ENCODE results near the gene PACSIN3.

GRCh38 chr11:47222696-47223095 lies 36.5 kb upstream of the PACSIN3 start:
- TF ChIP-seq CTCF (IDR thresholded peaks at IDR 0.05; ENCODE audit: borderline replicate concordance, extremely low read depth, low read length, poor library complexity, severe bottlenecking) (no peak), EZH2 (IDR thresholded peaks at IDR 0.05; ENCODE audit: borderline replicate concordance, low read depth, low read length, severe bottlenecking) (no peak)

Measured in DND-41 (cell line).